Measurements from ENCODE around the gene BCAP29. TPM values are rescaled to one million over a fixed set of nuclear protein-coding genes. Genes with fewer than 3 reads are reported as not detected.

The BCAP29 gene
- total and polyA plus RNA-seq, 11 donors = 42.5 to 241 (median 117) TPM

DNA sequence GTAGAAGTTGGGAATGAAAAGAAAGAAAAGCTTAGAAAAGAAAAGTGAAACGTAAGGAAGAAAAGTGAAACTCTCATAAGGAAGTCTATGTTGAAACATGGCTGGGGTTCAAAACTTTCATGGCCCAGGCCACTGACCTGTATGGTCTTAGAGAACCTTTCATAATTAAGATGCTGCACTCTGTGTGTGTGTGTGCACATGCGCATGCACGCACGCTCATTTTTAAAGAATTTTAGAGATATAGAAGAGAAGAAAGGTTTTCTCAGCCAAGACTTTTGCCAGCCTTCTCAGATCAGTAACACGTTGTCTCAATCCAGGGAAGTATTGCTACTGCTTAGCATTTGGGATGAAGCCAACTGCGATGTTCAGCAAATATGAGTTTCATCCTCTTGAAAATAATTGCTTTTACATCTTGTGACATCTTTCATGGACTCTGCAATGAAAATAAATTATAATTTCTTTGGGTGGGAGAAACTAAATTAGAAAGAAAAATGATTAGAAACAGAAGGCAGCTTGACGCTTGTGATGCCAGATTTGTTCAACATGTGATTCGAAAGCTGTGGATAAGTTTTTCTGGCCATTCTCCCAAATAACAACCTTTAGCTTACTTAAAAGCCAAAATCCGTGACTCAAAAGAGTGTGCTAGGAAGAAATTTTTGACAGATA lies 64.4 kb downstream of the BCAP29 start:
- intact Hi-C loops (cut with DNase I) = no loop called here
- H3K4me1 ChIP-seq = peaks cover 0 to 17% (median 0%) of the 10 kb centered on the region in 12 donors
- ATAC-seq (no peak), DNase-seq (no peak)
- H3K27me3 ChIP-seq = no peaks in the 10 kb centered on the region
- H3K27ac ChIP-seq = peak overlapping the region in 1 of 12 donors; percentile 69
- H3K9me3 ChIP-seq = no peaks in the 10 kb centered on the region
- no peaks in the 10 kb centered on the region for H3K36me3 ChIP-seq
- no peak overlapping the region for H3K4me3 ChIP-seq
- WGBS, 4 donors = 45 to 57% (median 50%) methylated on average over 9 of the region's 9 CpGs
- no peak for TF ChIP-seq POLR2A (IDR thresholded peaks at IDR 0.05)
- TF ChIP-seq, protein P1, sequence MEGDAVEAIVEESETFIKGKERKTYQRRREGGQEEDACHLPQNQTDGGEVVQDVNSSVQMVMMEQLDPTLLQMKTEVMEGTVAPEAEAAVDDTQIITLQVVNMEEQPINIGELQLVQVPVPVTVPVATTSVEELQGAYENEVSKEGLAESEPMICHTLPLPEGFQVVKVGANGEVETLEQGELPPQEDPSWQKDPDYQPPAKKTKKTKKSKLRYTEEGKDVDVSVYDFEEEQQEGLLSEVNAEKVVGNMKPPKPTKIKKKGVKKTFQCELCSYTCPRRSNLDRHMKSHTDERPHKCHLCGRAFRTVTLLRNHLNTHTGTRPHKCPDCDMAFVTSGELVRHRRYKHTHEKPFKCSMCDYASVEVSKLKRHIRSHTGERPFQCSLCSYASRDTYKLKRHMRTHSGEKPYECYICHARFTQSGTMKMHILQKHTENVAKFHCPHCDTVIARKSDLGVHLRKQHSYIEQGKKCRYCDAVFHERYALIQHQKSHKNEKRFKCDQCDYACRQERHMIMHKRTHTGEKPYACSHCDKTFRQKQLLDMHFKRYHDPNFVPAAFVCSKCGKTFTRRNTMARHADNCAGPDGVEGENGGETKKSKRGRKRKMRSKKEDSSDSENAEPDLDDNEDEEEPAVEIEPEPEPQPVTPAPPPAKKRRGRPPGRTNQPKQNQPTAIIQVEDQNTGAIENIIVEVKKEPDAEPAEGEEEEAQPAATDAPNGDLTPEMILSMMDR (IDR thresholded peaks at IDR 0.05) = no peak

GRCh38 chr7:107652642-107653041 lies 72.6 kb downstream of the BCAP29 start:
- intact Hi-C loops (cut with DNase I) = no loop called here
- H3K27me3 ChIP-seq = no peaks in the 10 kb centered on the region
- DNase-seq (no peak), ATAC-seq (no peak)
- H3K4me3 ChIP-seq = no peak overlapping the region
- WGBS, 4 donors = 96 to 97% (median 96%) methylated on average over 5 of the region's 5 CpGs
- TF ChIP-seq, protein P1 (IDR thresholded peaks at IDR 0.05) = no peak
- no peak for TF ChIP-seq POLR2A (IDR thresholded peaks at IDR 0.05)
- H3K9me3 ChIP-seq = peaks cover 0 to 7% (median 0%) of the 10 kb centered on the region in 12 donors
- no peak overlapping the region for H3K27ac ChIP-seq
- H3K36me3 ChIP-seq = no peaks in the 10 kb centered on the region
- H3K4me1 ChIP-seq = no peaks in the 10 kb centered on the region

GRCh38 chr7:107658467-107658866 lies 78.4 kb downstream of the BCAP29 start:
- intact Hi-C loops (cut with DNase I) = no loop called here
- no peak for TF ChIP-seq POLR2A (IDR thresholded peaks at IDR 0.05)
- TF ChIP-seq, protein P1 (IDR thresholded peaks at IDR 0.05) = no peak
- Histone ChIP-seq H3K4me3 (no peak overlapping the region), H3K27me3 (peaks cover 0 to 34% (median 13%) of the 10 kb centered on the region in 9 donors), H3K27ac (no peak overlapping the region), H3K36me3 (no peaks in the 10 kb centered on the region), H3K4me1 (peaks cover 0 to 21% (median 12%) of the 10 kb centered on the region in 12 donors), H3K9me3 (no peaks in the 10 kb centered on the region)
- ATAC-seq (no peak), DNase-seq (no peak)

- peaks cover 0 to 34% (median 13%) of the 10 kb centered on the region in 9 donors for H3K27me3 ChIP-seq
- DNase-seq = no peak
- H3K9me3 ChIP-seq = no peaks in the 10 kb centered on the region
- peaks cover 0 to 21% (median 12%) of the 10 kb centered on the region in 12 donors for H3K4me1 ChIP-seq
- WGBS, 4 donors = 93 to 97% (median 95%) methylated on average over 4 of the region's 4 CpGs
- no peak overlapping the region for H3K27ac ChIP-seq
- intact Hi-C loops (cut with DNase I) = no loop called here
- no peak overlapping the region for H3K4me3 ChIP-seq
- TF ChIP-seq, protein P1 (IDR thresholded peaks at IDR 0.05) = no peak
- TF ChIP-seq POLR2A (IDR thresholded peaks at IDR 0.05) = no peak
- H3K36me3 ChIP-seq = no peaks in the 10 kb centered on the region
- ATAC-seq = no peak
Measured at GRCh38 chr7:107659666-107660065, 79.6 kb downstream of the BCAP29 start.

All from heart left ventricle (tissue), 16 donors.